ENCODE data around the gene DMXL2. TPM values are rescaled to one million over a fixed set of nuclear protein-coding genes. Genes with fewer than 3 reads are reported as not detected.

The DMXL2 gene
- total and polyA plus RNA-seq, 10 donors = 11.1 to 140 (median 66.4) TPM

DNA sequence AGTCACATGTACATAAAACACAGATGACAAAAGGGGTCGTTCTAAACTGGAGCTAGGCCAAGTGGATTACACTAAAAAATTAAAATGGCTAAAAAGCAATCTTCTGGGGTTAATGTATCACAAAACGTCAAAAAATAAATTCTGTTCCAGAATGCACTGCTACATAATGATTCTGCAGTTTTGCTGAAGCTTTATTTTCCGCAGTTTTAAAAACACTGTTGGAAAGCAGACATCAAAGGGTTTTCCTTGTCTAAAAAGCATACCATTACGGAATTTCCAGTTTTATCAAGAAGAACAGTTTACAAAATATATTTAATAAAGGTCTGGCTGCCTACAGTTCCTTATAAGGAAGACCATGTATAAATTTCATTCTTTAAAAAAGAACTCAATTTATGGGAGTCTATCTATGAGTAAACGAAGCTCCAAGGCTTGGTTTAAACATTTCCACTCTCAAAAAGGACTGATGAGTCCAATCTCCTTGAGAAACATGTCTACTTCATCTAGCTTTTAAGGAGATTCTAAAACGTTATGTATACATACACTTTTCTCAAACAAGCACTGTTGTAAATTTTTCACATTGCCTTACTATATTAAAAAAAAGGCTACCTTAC, 1.3 kb downstream of the DMXL2 start:
- no peak for DNase-seq
- Histone ChIP-seq H3K4me3 (peak overlapping the region; percentile 76 to 97 (median 92)), H3K4me1 (peaks cover 0 to 51% (median 28%) of the 10 kb centered on the region in 6 donors), H3K9me3 (no peaks in the 10 kb centered on the region), H3K27ac (peak overlapping the region; percentile 74 to 94 (median 90)), H3K27me3 (replicated peaks in 1 of 7) (peaks cover 0 to 16% (median 0%) of the 10 kb centered on the region in 7 donors), H3K36me3 (no peaks in the 10 kb centered on the region)
- intact Hi-C loops (cut with DNase I; ENCODE audit: low total_unique reads) = no loop called here
- 36 to 49% (median 43%) methylated on average over 6 of the region's 6 CpGs for WGBS, 5 donors
- TF ChIP-seq POLR2AphosphoS5 (IDR thresholded peaks at IDR 0.05) (no peak), POLR2A (IDR thresholded peaks at IDR 0.05) (no peak)
- TF ChIP-seq, protein P1, sequence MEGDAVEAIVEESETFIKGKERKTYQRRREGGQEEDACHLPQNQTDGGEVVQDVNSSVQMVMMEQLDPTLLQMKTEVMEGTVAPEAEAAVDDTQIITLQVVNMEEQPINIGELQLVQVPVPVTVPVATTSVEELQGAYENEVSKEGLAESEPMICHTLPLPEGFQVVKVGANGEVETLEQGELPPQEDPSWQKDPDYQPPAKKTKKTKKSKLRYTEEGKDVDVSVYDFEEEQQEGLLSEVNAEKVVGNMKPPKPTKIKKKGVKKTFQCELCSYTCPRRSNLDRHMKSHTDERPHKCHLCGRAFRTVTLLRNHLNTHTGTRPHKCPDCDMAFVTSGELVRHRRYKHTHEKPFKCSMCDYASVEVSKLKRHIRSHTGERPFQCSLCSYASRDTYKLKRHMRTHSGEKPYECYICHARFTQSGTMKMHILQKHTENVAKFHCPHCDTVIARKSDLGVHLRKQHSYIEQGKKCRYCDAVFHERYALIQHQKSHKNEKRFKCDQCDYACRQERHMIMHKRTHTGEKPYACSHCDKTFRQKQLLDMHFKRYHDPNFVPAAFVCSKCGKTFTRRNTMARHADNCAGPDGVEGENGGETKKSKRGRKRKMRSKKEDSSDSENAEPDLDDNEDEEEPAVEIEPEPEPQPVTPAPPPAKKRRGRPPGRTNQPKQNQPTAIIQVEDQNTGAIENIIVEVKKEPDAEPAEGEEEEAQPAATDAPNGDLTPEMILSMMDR (IDR thresholded peaks at IDR 0.05 in 8 of 11, conservative IDR thresholded peaks at IDR 0.05 in 3 of 11) = no peak

GRCh38 chr15:51620641-51621040, 1.9 kb downstream of the DMXL2 start:
- no peak for TF ChIP-seq POLR2A (IDR thresholded peaks at IDR 0.05)
- TF ChIP-seq, protein P1 (IDR thresholded peaks at IDR 0.05 in 8 of 11, conservative IDR thresholded peaks at IDR 0.05 in 3 of 11) = no peak
- TF ChIP-seq POLR2AphosphoS5 (IDR thresholded peaks at IDR 0.05) = peak in 1 of 3 donors; percentile 18
- Histone ChIP-seq H3K27ac (peak overlapping the region in 6 of 8 donors; percentile 79 to 94 (median 90)), H3K27me3 (replicated peaks in 1 of 7) (peaks cover 0 to 16% (median 0%) of the 10 kb centered on the region in 7 donors), H3K9me3 (no peaks in the 10 kb centered on the region), H3K36me3 (peaks cover 0 to 2% (median 0%) of the 10 kb centered on the region in 6 donors), H3K4me1 (peaks cover 0 to 51% (median 28%) of the 10 kb centered on the region in 6 donors), H3K4me3 (peak overlapping the region in 4 of 8 donors; percentile 3 to 93 (median 88))
- WGBS, 5 donors = 41 to 69% (median 56%) methylated on average over 4 of the region's 4 CpGs
- DNase-seq = no peak
- intact Hi-C loops (cut with DNase I; ENCODE audit: low total_unique reads) = no loop called here

- no peak for TF ChIP-seq POLR2A (IDR thresholded peaks at IDR 0.05)
- no peak for TF ChIP-seq POLR2AphosphoS5 (IDR thresholded peaks at IDR 0.05)
- TF ChIP-seq, protein P1 (IDR thresholded peaks at IDR 0.05 in 8 of 11, conservative IDR thresholded peaks at IDR 0.05 in 3 of 11) = no peak
- H3K4me3 ChIP-seq = peak overlapping the region in 4 of 8 donors; percentile 2 to 93 (median 88)
- peak overlapping the region in 4 of 8 donors; percentile 29 to 91 (median 90) for H3K27ac ChIP-seq
- H3K4me1 ChIP-seq = peaks cover 0 to 51% (median 28%) of the 10 kb centered on the region in 6 donors
- H3K27me3 ChIP-seq (replicated peaks in 1 of 7) = peaks cover 0 to 16% (median 0%) of the 10 kb centered on the region in 7 donors
- no peak for DNase-seq
- intact Hi-C loops (cut with DNase I; ENCODE audit: low total_unique reads) = no loop called here
- WGBS, 5 donors = 65 to 88% (median 69%) methylated on average over 3 of the region's 3 CpGs
- H3K36me3 ChIP-seq = peaks cover 0 to 7% (median 0%) of the 10 kb centered on the region in 6 donors
- H3K9me3 ChIP-seq = no peaks in the 10 kb centered on the region
These were observed 2.4 kb downstream of the DMXL2 start for GRCh38 chr15:51620122-51620521.

DNA sequence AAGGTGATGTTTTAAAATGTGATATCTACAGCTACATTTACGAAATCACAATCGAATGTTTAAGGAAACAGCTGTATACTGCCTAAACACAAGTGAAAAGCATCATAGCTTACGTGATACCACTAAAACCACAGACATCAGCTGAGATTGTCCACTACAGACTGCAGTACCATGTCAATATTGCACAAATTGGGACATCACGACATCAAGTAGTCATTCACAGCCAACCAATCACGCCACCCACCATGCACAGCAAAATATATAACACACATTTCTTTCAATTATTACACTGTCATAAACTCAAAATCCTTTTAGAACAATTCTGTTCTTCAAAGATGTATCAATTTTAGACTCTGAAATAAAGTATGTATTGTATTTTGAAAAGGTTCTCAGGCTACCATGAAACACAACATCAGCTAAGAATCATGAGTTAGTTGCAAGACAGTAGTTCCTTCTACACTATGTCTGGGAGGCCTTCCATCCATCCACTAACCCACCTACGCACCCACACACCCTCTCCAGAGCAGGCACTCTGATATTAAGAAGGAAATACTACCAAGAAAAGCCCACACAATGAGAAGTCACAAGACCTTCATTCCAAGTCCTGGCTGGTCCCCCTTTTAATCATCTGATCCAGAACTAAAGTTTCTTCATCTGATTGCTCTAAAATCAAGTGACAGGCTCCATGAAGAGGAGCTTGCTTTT, 3.1 kb downstream of the DMXL2 start:
- no peak overlapping the region for H3K4me3 ChIP-seq
- 68 to 87% (median 78%) methylated on average over 6 of the region's 6 CpGs for WGBS, 5 donors
- no peak for DNase-seq
- H3K36me3 ChIP-seq = peaks cover 0 to 8% (median 0%) of the 10 kb centered on the region in 6 donors
- no peak for TF ChIP-seq POLR2A (IDR thresholded peaks at IDR 0.05)
- TF ChIP-seq, protein P1 (IDR thresholded peaks at IDR 0.05 in 8 of 11, conservative IDR thresholded peaks at IDR 0.05 in 3 of 11) = no peak
- peak in 1 of 3 donors; percentile 43 for TF ChIP-seq POLR2AphosphoS5 (IDR thresholded peaks at IDR 0.05)
- no peaks in the 10 kb centered on the region for H3K9me3 ChIP-seq
- intact Hi-C loops (cut with DNase I; ENCODE audit: low total_unique reads) = no loop called here
- peaks cover 0 to 16% (median 0%) of the 10 kb centered on the region in 7 donors for H3K27me3 ChIP-seq (replicated peaks in 1 of 7)
- H3K4me1 ChIP-seq = peaks cover 0 to 51% (median 28%) of the 10 kb centered on the region in 6 donors
- peak overlapping the region in 4 of 8 donors; percentile 0 to 91 (median 47) for H3K27ac ChIP-seq

Data from spleen (tissue), 11 donors.